ENCODE measurements around the gene ASTN1.

ASTN1 gene

DNA sequence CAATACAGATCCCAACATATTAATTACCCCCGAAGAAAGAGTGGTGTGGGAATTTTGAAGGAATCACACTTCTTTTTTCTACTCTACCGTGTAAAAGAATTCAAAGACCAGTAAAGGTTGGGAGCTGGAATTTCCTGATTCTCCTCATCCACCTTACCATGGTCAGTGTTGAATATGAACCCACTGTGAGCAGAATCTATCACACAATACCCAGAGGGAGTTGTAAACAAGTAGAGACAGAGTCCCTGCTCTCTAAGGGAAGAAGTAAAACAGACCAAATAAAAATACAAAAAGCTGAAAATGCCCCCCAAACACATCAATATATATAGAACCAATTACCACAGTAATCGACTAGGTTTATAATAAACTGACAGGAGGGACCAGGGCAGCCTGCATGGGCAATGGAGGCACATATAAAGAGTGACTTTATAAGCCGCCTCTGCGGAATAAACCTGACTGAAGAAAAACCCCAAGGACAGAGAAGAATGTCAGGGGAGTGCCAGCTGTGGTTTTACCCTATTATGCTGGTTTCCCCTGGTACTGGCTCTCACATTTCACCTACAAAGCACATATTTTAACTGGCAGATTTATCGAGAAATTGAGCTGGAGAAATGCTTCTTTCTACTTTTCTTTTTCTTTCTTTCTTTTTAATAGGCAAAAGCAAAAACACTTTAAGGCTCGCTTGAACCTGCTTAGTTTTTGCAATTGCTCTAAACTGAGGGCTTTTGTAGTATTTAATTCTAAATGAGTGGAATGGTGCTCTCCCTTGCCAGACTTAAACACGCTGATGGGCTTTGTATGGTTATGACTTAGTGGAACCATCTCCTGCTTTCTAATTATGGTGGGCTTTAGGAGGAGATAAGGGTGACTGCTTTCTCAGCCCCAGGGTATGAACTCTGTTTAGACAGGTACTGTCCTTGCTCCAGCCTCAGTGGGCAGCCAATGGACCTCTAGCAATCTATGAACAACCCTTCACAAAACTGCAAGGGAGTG is 244.8 kb downstream of the ASTN1 start:
- DNase-seq (ENCODE audit: low read depth, low spot score): no peak
- H3K4me3 ChIP-seq (ENCODE audit: low read depth, low read length): no peak overlapping the region
- ChIA-PET CTCF (no interaction called here), POLR2A (no interaction called here)
- no peak for TF ChIP-seq CTCF (IDR thresholded peaks at IDR 0.05; ENCODE audit: insufficient read depth, low read length, missing control alignments)

- no peak overlapping the region for H3K4me3 ChIP-seq (ENCODE audit: low read depth, low read length)
- CTCF ChIA-PET: interaction anchor here (1.0 to 1.1 kb wide), 2 partner anchors 10 to 1042 kb away, joined by 3 read pairs; no protein-coding TSS in a partner anchor
- TF ChIP-seq CTCF (IDR thresholded peaks at IDR 0.05; ENCODE audit: insufficient read depth, low read length, missing control alignments): no peak
- POLR2A ChIA-PET: no interaction called here
- DNase-seq (ENCODE audit: low read depth, low spot score): no peak
These were observed 258.9 kb downstream of the ASTN1 start for GRCh38 chr1:176905648-176906047.

- TF ChIP-seq CTCF (IDR thresholded peaks at IDR 0.05; ENCODE audit: insufficient read depth, low read length, missing control alignments): no peak
- POLR2A ChIA-PET: no interaction called here
These were observed 260.3 kb downstream of the ASTN1 start for GRCh38 chr1:176904057-176904751.

GRCh38 chr1:176903474-176903873 is 261.0 kb downstream of the ASTN1 start:
- ChIA-PET POLR2A (no interaction called here), CTCF (interaction anchor here (1.0 to 1.4 kb wide), 2 partner anchors 1041 to 1042 kb away, joined by 3 to 5 read pairs; no protein-coding TSS in a partner anchor)
- no peak for TF ChIP-seq CTCF (IDR thresholded peaks at IDR 0.05; ENCODE audit: insufficient read depth, low read length, missing control alignments)
- H3K4me3 ChIP-seq (ENCODE audit: low read depth, low read length): no peak overlapping the region
- DNase-seq (ENCODE audit: low read depth, low spot score): no peak

More at GRCh38 chr1:176904057-176904751, 260.3 kb downstream of the ASTN1 start:
- no peak overlapping the region for H3K4me3 ChIP-seq (ENCODE audit: low read depth, low read length)
- no peak for DNase-seq (ENCODE audit: low read depth, low spot score)
- CTCF ChIA-PET: interaction anchor here (1.0 to 1.5 kb wide), 4 partner anchors 8 to 1042 kb away, joined by 3 to 5 read pairs (median 4); no protein-coding TSS in a partner anchor

- CTCF ChIA-PET: interaction anchor here (0.9 to 6.0 kb wide), 12 partner anchors 8 to 1045 kb away, joined by 3 to 183 read pairs (median 6); no protein-coding TSS in a partner anchor
- POLR2A ChIA-PET: no interaction called here
- DNase-seq (ENCODE audit: low read depth, low spot score): no peak
- no peak overlapping the region for H3K4me3 ChIP-seq (ENCODE audit: low read depth, low read length)
- TF ChIP-seq CTCF (IDR thresholded peaks at IDR 0.05; ENCODE audit: insufficient read depth, low read length, missing control alignments): no peak
These were observed 265.2 kb downstream of the ASTN1 start for GRCh38 chr1:176899321-176899720.
